ENCODE measurements around the gene CHRDL2.
"Not testable (repeated sequence)": the region's sequence is repeated elsewhere in the genome, so short reads cannot be mapped to it uniquely, and the experiment has no call there.

The CHRDL2 gene, protein sequence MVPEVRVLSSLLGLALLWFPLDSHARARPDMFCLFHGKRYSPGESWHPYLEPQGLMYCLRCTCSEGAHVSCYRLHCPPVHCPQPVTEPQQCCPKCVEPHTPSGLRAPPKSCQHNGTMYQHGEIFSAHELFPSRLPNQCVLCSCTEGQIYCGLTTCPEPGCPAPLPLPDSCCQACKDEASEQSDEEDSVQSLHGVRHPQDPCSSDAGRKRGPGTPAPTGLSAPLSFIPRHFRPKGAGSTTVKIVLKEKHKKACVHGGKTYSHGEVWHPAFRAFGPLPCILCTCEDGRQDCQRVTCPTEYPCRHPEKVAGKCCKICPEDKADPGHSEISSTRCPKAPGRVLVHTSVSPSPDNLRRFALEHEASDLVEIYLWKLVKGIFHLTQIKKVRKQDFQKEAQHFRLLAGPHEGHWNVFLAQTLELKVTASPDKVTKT

DNA sequence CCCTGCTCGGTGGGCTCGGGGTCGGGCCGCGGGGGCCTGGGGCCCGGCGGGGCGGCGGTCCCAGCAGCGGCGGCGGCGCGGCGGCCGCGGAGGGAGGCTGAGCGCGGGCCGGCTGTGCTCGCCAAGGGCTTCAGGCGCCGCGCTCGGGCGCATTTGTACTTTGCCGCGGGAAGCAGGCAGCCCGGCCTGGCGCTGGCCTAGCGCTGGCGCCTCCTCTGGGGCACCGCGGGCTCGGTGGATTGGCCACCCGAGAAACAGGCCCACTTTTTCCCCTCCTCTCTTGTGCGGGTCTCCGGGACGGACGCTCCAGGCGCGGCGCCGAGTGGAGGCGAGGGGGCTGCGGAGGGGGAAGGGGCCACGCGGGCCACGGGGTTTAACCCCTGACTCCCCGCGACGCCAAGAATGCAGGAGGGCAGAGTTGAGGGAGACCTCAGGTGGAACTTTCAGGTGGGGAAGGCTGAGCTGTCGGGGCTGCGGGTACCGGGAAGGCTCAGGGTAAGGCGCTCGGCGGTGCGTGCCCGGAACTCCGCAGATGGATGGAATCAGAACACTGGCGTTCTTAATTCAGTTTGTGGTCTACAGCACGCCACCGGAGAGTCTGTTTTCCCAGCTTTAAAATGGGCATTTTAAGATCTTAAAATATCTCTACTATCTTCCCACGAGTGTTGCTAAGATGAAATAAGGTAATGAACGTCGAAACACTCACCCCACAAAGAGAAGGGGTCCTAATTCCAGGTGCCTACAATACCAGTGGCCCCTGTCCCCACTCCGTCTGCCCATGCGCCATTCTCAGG is at the start of gene CHRDL2:
Gene CHRDL2 (minus strand): TSS at position 126 of the 794 bp plus-strand sequence. CDS start 538 bp downstream, outside the sequence.
- DNase-seq = no peak

GRCh38 chr11:74780248-74781005 is 49.2 kb upstream of the CHRDL2 start:
- no peak for DNase-seq

GRCh38 chr11:74778581-74778980 is 47.4 kb upstream of the CHRDL2 start:
- no peak for DNase-seq

DNA sequence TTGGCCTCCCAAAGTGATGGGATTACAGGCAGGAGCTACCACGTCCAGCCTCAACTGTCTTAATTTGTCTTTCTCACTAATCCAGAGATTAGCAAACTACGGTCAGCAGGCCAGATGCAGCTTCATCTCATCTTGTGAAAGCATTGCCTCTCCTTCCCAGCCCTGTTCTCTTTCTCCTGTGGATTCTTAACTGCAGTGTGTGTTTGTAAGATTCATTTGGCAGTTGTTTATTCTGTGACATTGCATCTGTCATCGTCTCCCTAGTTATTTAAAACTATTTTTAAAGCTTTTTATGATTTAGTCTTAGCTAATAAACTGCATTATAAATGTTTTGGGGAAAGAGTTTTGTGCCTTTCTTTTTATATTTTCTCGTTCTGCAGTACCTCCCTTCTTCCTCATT is 46.7 kb upstream of the CHRDL2 start:
- no peak for DNase-seq

DNA sequence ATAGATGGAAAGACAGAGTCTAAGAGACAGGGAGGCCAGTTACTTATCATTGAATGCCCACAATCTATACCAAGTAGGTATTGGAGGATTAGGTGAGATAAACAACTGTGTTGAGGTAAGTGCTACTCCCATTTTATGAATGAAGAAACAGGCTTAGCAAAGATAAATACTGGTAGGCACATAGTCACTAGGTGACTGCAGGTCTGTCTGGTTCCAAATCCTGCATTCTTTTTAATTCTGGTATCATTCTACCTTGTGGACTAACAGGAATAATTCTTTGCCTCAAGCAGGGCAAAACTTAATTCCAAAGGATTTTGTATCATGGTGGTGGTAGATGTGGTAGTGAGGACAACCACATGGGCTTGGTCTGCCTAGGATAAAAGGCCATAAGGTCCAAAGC is 45.8 kb upstream of the CHRDL2 start:
- no peak for DNase-seq

- DNase-seq = no peak
Measured at GRCh38 chr11:74776546-74776945, 45.3 kb upstream of the CHRDL2 start.

DNA sequence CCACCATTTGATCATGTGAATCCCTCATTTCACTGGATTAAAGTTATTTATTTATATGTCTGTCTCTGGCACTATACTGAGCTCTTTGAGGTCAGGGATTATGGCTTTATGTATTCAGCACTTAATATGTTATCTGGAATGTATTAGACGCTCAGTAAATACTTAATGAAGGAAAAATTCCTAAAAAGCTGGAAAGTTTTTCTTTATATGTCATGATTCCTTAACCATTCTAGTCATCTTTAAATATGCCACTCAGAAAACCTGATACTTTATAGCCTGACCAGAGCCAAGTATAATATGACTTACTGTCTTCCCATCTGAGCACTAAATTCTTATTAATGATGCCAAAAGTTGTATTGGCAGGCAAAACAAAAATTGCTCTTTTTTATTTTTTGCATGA is 44.5 kb upstream of the CHRDL2 start:
- DNase-seq = no peak

- no peak for DNase-seq
Measured at GRCh38 chr11:74773476-74773875, 42.2 kb upstream of the CHRDL2 start.

DNA sequence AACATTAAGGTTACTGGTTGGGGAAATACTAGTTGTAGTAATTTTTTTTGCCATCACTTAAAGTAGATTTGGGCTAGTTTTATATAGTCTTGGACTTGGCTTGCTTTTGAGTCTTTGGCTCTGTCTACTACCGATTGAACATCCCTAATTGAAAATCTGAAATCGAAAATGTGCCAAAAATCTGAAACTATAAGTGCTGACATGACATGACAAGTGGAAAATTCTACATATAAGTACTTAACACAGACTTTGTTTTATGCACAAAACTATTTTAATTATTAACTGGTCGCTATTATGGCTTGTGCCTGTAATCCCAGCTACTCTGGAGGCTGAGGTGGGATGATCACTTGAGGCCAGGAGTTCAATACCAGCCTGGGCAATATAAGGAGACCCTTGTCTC is 39.9 kb upstream of the CHRDL2 start:
- no peak for DNase-seq

DNA sequence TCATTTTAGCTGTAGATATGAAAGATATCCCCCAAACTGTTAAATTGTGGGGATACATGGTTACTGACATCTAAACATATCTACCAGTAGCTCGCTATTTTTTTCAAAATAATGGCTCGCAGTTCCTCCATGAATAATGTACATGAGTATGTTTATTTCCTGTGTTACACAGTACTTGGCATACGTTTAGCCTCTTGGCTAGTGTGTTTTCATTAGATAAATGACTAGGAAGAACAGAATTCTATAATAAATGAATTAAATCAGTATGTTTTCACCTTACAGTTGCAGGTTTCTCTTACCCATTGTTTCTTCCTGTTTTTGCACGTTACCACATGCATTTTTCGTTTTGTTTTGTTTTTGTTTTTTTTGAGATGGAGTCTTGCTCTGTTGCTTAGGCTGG is 39.2 kb upstream of the CHRDL2 start:
- no peak for DNase-seq

DNA sequence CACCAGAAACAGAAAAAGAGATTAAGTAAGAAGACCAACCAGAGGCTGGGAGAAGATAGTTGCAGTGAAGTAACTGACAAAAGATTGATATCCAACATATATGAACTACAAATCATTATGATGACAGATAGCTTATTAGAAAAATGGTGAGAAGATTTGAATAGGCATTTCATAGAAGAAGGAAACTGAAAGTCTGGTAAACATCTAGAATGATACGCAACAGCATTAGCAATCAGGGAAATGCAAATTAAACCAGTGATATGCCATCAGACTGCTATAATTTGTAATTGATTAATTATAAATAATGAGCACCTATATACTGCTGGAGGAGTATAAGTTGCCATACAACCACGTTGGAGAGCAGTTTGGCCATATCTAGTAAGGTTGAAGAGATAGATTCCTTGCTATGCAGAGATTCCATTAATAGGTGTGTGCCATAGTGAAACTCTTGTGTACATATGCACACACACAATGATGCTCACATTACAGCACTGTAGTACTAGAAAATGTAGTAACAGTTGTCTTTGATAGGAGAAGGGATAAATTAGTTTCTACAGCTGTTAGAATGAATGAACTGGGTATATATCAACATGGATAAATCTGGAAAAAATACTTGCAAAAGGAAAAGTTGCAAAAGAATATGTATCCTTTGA is 38.0 kb upstream of the CHRDL2 start:
- DNase-seq = no peak

DNA sequence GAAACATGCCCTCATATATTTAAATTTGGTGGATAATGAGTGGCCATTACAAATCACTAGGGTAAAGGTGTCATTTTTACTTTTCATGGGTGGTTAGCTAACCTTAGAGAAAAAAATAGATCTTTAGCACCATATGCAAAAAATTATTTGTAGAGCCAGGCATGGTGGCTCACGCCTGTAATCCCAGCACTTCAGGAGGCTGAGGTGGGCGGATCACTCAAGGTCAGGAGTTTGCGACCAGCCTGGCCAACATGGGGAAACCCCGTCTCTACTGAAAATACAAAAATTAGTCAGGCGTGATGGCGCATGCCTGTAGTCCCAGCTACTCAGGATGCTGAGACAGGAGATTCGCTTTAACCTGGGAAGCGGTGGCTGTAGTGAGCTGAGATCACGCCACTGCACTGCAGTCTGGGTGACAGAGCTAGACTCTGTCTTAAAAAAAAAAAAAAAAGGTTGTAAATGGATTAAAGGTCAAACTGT is 37.0 kb upstream of the CHRDL2 start:
- not testable (repeated sequence) for DNase-seq

GRCh38 chr11:74766905-74767304 is 35.7 kb upstream of the CHRDL2 start:
- no peak for DNase-seq

GRCh38 chr11:74756571-74756970 is 25.3 kb upstream of the CHRDL2 start:
- no peak for DNase-seq

DNA sequence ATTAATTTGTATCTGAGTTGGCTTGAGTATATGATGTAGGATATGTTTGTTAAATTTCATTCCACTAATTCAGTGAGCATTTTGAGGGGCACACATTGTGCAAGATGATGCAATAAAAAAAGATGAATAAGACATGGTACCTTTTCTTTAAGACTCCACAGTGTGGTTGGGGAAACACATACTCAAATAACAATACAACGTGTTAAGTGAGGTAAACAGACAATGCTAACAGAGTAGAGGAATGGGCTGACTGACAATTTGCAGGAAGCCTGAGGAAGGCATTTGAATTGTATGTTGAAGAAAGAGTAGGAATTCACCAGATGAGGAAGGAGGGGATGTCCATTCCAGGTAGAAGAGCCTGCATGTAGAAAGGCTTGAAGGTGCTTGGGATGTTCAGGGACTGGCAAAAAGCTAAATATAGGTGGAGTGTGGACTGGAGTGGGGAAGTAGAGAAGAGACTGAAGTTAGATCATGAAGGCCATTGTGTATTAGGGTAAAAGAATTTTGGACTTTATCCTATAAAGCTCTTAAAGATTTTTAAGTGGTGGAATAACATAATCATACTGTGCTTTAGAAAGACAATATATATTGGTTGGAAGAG is 24.3 kb upstream of the CHRDL2 start:
- DNase-seq = no peak

- DNase-seq = no peak
Measured at GRCh38 chr11:74754507-74755252, 23.5 kb upstream of the CHRDL2 start.

GRCh38 chr11:74751303-74751702 is 20.1 kb upstream of the CHRDL2 start:
- DNase-seq = no peak

DNA sequence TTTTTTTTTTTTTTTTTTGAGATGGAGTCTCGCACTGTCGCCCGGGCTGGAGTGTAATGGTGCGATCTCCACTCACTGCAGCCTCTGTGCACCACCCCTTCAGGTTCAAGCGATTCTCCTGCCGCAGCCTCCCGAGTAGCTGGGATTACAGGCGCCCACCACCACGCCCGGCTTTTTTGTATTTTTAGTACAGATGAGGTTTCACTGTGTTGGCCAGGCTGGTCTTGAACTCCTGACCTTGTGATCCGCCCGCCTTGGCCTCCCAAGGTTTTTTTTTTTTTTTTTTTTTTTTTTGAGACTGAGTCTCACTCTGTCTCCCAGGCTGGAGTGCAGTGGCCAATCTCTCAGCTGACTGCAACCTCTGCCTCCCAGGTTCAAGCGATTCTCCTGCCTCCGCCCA is 19.4 kb upstream of the CHRDL2 start:
- not testable (repeated sequence) for DNase-seq

GRCh38 chr11:74749965-74750296 is 18.7 kb upstream of the CHRDL2 start:
- DNase-seq = no peak

- DNase-seq = no peak
Measured at GRCh38 chr11:74749127-74749964, 18.1 kb upstream of the CHRDL2 start.

Data from NCI-H1417 treated with DMSO at 0.1 percent for 48 hours (cell line).